B cell (primary cell): Measurements from ENCODE around the gene DGKQ. TPM values are rescaled to one million over a fixed set of nuclear protein-coding genes. Genes with fewer than 3 reads are reported as not detected.

Experiments
- ATAC-seq: fragments of 200-7000 bp; cut with Tn5 transposase; one replicate; pipeline ENCODE4 v1.10.0; 2021; ENCODE audit warnings: low read depth, mild to moderate bottlenecking, moderate number of reproducible peaks, moderate library complexity
- CTCF ChIA-PET: fragments of 350-600 bp; sonication (Branson Sonifier 250); formaldehyde crosslinking; loops from one replicate; lab custom pipeline; 2021; ENCODE audit warnings: antibody characterized with exemption, inconsistent platforms; lab: Charles Lee
- POLR2A ChIA-PET: fragments of 350-600 bp; sonication (Branson Sonifier 250); formaldehyde crosslinking; loops from one replicate; lab custom pipeline; 2021; ENCODE audit warnings: antibody characterized with exemption; lab: Charles Lee
- DNase-seq: peaks from one replicate; pipeline ENCODE4 v3.0.0; 2013
- H2AFZ ChIP-seq: 2 replicates; pipeline ENCODE4 v1.6.1; 2012; ENCODE audit warnings: mild to moderate bottlenecking, low read depth, low read length; ENCODE audit not compliant: insufficient read depth, poor library complexity, severe bottlenecking
- H3K27ac ChIP-seq, 2 donors: 1 replicate in 1 of 2; 2 replicates in 1 of 2; pipeline ENCODE4 v1.5.1; 2012 to 2013; ENCODE audit warnings: low read length in 2 of 2, mild to moderate bottlenecking in 2 of 2, moderate library complexity in 1 of 2
- H3K27me3 ChIP-seq, 4 experiments: fragments of 200-600 bp in 1 of 4; sonication (generic) in 1 of 4; replicated peaks in 1 of 4; 1 replicate in 2 of 4; 2 replicates in 2 of 4; pipeline versions ENCODE4 v1.6.1 to v1.7.0; 2013 to 2016; ENCODE audit warnings: low read length in 3 of 4, mild to moderate bottlenecking in 2 of 4, mixed read lengths in 1 of 4, moderate library complexity in 1 of 4; ENCODE audit not compliant: insufficient read depth in 4 of 4, control insufficient read depth in 3 of 4; ENCODE audit errors: control extremely low read depth in 1 of 4
- H3K36me3 ChIP-seq, 2 experiments: replicated peaks in 1 of 2; 1 replicate in 1 of 2; 2 replicates in 1 of 2; pipeline versions ENCODE4 v1.6.1 to v1.7.1; 2013; ENCODE audit warnings: low read length in 1 of 2; ENCODE audit not compliant: insufficient read depth in 2 of 2, control insufficient read depth in 1 of 2; ENCODE audit errors: control extremely low read depth in 1 of 2, extremely low read depth in 1 of 2
- H3K4me1 ChIP-seq, 2 donors: fragments of 200-600 bp in 1 of 2; sonication (generic) in 1 of 2; 1 replicate in 1 of 2; 2 replicates in 1 of 2; pipeline versions ENCODE4 v1.5.1 to v1.6.1; 2013 to 2017; ENCODE audit warnings: low read length in 2 of 2; ENCODE audit not compliant: control insufficient read depth in 2 of 2, insufficient read depth in 2 of 2
- H3K4me2 ChIP-seq: replicated peaks from 2 replicates; pipeline ENCODE3; 2012; ENCODE audit warnings: mild to moderate bottlenecking, low read depth, low read length; ENCODE audit not compliant: poor library complexity, severe bottlenecking
- H3K4me3 ChIP-seq, 5 experiments: fragments of 200-600 bp in 1 of 5; sonication (generic) in 1 of 5; 1 replicate in 3 of 5; 2 replicates in 2 of 5; pipeline versions ENCODE4 v1.5.1 to v1.7.0; 2011 to 2016; ENCODE audit warnings: low read length in 4 of 5, mild to moderate bottlenecking in 4 of 5, low read depth in 2 of 5, control low read depth in 1 of 5, moderate library complexity in 1 of 5; ENCODE audit not compliant: insufficient read depth in 1 of 5; ENCODE audit errors: control extremely low read depth in 1 of 5, extremely low read depth in 1 of 5
- H3K79me2 ChIP-seq: fragments of 200-600 bp; sonication (generic); one replicate; pipeline ENCODE4 v1.6.0; 2016; ENCODE audit warnings: low read length; ENCODE audit not compliant: control insufficient read depth, insufficient read depth
- H3K9ac ChIP-seq: fragments of 200-600 bp; sonication (generic); 2 replicates; pipeline ENCODE4 v1.6.1; 2017; ENCODE audit warnings: mild to moderate bottlenecking, low read length, moderate library complexity
- H3K9me3 ChIP-seq, 3 donors: one replicate each; pipeline versions ENCODE4 v1.6.1 to v1.7.1; 2013; ENCODE audit warnings: low read length in 2 of 3; ENCODE audit not compliant: control insufficient read depth in 2 of 3, insufficient read depth in 1 of 3; ENCODE audit errors: control extremely low read depth in 1 of 3
- H4K20me1 ChIP-seq: 2 replicates; pipeline ENCODE4 v1.6.0; 2012; ENCODE audit warnings: mild to moderate bottlenecking, low read length; ENCODE audit not compliant: insufficient read depth, control insufficient read depth, poor library complexity, severe bottlenecking
- H3K27ac Mint-ChIP-seq: one replicate; pipeline ENCODE4 v1.8.0; 2021; ENCODE audit warnings: mixed read lengths
- H3K27me3 Mint-ChIP-seq: one replicate; pipeline ENCODE4 v1.8.0; 2021; ENCODE audit warnings: mixed read lengths
- H3K4me1 Mint-ChIP-seq: one replicate; pipeline ENCODE4 v1.8.0; 2021; ENCODE audit warnings: mixed read lengths
- H3K4me3 Mint-ChIP-seq: one replicate; pipeline ENCODE4 v1.8.0; 2021; ENCODE audit warnings: mixed read lengths
- H3K9me3 Mint-ChIP-seq: one replicate; pipeline ENCODE4 v1.8.0; 2022; ENCODE audit warnings: mixed read lengths; ENCODE audit not compliant: insufficient read depth
- CTCF ChIP-seq: fragments of 200-600 bp; IDR thresholded peaks from one replicate; pipeline ENCODE4 v1.8.0; 2022; ENCODE audit warnings: antibody characterized with exemption, mild to moderate bottlenecking
- EZH2 ChIP-seq: IDR thresholded peaks from 2 replicates; pipeline ENCODE4 v1.6.1; 2012; ENCODE audit warnings: borderline replicate concordance, low read depth, mild to moderate bottlenecking, moderate library complexity, low read length; ENCODE audit not compliant: insufficient read depth, poor library complexity, severe bottlenecking
- WGBS: methylation state at CpG from one replicate; pipeline ENCODE4 v1.1.5; 2013; ENCODE audit warnings: missing lambda C conversion rate; ENCODE audit not compliant: insufficient coverage; 5-methylcytosine and 5-hydroxymethylcytosine counted together
- intact Hi-C: fragments of 100-400 bp; cut with micrococcal nuclease; formaldehyde crosslinking; loops from one replicate; pipeline ENCODE4 v1.10.0; 2022
- polyA plus RNA-seq: library from polyadenylated mRNA; depleted of rRNA; stranded (reverse); fragments of >200 nt; gene quantifications from 2 replicates; pipeline ENCODE4 v1.2.3, GENCODE V29; 2012
- total RNA-seq, 2 donors: library from RNA; stranded (reverse); fragments of 120-200 nt in 1 of 2; gene quantifications; 1 replicate in 1 of 2; 2 replicates in 1 of 2; pipeline versions ENCODE4 v1.2.3 to v1.2.4, GENCODE V29; 2013 to 2022

The DGKQ gene
- total and polyA plus RNA-seq, 2 donors (not counting 1 experiment from before 2014, with no cell fraction given), result 22.6 to 30.4 TPM

GRCh38 chr4:958696-959337 lies 14.6 kb downstream of the DGKQ start:
- no peak for ATAC-seq

More at GRCh38 chr4:958696-959337, 14.6 kb downstream of the DGKQ start:
- Mint-ChIP-seq H3K4me1 (peaks cover 1% of the 10 kb centered on the region), H3K27me3 (no peaks in the 10 kb centered on the region), H3K27ac (peak overlapping the region; percentile 20), H3K9me3 (no peaks in the 10 kb centered on the region), H3K4me3 (no peak overlapping the region)
- intact Hi-C loops, result no loop called here
- 96% methylated on average over 12 of the region's 17 CpGs for WGBS
- Histone ChIP-seq H2AFZ (no peak overlapping the region), H3K79me2 (no peaks in the 10 kb centered on the region), H3K4me3 (no peak overlapping the region), H3K4me2 (no peak overlapping the region), H3K27me3 (no peaks in the 10 kb centered on the region), H3K9me3 (no peaks in the 10 kb centered on the region), H3K27ac (no peak overlapping the region), H3K9ac (no peak overlapping the region), H3K36me3 (peaks cover 0 to 15% of the 10 kb centered on the region in 2 experiments), H3K4me1 (no peaks in the 10 kb centered on the region), H4K20me1 (peaks cover 6% of the 10 kb centered on the region)
- CTCF ChIA-PET, result interaction anchor here (1.4 kb wide), 1 partner anchor 28 kb away, joined by 3 read pairs; the partner anchor contains the start of gene IDUA
- DNase-seq, result no peak
- POLR2A ChIA-PET, result no interaction called here
- no peak for TF ChIP-seq EZH2
- TF ChIP-seq CTCF, result no peak
